HG03025 (cell line): Measurements from ENCODE around the gene FAM216A.

Experiments
- ATAC-seq: cut with Tn5 transposase; IDR thresholded peaks from one replicate; pipeline ENCODE4 v1.9.1; 2021; ENCODE audit warnings: mild to moderate bottlenecking, moderate library complexity; ENCODE audit not compliant: unreplicated experiment, low FRiP score

The FAM216A gene

DNA sequence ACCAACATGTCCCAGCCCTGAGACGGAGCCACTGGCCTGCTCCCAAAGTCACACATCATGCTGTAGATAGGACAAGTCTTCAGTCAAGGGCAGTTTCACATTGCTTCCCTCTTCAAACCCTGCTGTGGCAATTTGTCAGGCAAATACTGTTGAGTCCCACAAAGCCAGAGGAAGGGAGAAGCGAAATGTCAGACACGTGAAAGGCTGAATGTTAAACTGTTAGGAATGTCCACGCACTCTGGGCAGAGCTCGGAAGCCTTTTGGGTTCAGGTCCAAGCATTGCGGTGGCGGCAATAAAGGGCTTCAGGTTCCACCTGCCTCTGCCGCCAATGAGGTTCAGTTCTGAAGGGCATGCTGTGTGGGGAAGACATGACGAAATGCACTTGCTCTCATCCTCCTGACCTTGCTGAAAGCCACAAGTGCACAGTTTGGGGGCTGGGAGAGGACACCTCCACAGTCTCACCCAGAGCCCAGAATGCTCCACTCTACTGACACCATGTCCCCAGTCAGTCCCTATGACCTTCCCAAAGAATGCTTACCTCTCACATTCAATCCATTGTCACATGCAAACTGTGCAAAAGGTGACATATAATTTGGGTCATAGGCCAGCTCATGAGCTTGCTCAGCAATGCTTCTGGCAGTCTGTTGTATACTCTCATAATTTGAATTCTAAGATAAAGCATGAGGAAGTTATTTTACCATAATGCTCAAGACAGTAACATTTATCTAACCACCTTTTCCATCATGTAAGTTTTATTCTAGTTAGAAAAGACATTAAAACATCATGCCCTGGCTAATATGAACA is 69.2 kb downstream of the FAM216A start:
- ATAC-seq: no peak

DNA sequence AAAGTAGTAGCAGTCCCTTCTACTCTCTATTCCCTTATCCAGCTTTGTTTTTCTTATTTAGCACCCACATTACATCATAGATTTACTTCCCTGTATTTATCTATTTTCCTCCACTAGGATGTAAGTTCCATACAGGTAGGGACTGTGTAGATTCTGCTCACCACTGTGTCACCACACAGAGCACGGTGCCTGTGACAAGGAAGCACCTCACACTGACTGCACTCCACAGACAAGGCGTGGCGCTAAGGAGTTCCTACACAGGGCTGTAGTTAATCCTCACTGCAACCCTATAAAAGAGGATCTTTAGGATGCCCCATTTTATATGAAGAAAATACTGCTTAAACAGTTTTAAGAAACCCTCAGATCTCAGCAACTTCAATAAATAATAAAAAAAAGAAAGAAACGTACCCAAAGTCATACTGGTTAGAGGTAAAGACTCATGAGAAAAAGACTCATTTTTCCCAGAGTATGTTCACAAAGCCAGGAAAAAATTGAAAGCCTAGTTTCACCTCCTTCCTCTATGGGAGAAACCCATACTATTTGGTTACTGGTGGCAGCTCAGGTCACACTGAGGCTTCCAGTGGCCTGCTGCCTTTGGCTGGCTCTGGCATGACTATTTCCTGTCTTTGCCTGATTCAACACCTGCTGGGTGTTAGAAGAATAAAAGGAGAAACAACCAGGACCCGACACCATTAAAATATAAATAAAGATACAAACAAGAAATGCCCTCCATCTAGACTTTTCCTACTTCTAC is 70.4 kb downstream of the FAM216A start:
- no peak for ATAC-seq
